ENCODE data around the gene HRH2.

The HRH2 gene

GRCh38 chr5:175659546-175660253, 1.8 kb downstream of the HRH2 start:
- TF ChIP-seq, protein P1, sequence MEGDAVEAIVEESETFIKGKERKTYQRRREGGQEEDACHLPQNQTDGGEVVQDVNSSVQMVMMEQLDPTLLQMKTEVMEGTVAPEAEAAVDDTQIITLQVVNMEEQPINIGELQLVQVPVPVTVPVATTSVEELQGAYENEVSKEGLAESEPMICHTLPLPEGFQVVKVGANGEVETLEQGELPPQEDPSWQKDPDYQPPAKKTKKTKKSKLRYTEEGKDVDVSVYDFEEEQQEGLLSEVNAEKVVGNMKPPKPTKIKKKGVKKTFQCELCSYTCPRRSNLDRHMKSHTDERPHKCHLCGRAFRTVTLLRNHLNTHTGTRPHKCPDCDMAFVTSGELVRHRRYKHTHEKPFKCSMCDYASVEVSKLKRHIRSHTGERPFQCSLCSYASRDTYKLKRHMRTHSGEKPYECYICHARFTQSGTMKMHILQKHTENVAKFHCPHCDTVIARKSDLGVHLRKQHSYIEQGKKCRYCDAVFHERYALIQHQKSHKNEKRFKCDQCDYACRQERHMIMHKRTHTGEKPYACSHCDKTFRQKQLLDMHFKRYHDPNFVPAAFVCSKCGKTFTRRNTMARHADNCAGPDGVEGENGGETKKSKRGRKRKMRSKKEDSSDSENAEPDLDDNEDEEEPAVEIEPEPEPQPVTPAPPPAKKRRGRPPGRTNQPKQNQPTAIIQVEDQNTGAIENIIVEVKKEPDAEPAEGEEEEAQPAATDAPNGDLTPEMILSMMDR (IDR thresholded peaks at IDR 0.05; ENCODE audit: low read depth, low read length) = no peak
- DNase-seq (ENCODE audit: low read depth in 2 of 2) = no peak
- no peak overlapping the region for H3K4me3 ChIP-seq (replicated peaks in 1 of 2; ENCODE audit: low read depth in 2 of 2, low read length in 2 of 2)

DNA sequence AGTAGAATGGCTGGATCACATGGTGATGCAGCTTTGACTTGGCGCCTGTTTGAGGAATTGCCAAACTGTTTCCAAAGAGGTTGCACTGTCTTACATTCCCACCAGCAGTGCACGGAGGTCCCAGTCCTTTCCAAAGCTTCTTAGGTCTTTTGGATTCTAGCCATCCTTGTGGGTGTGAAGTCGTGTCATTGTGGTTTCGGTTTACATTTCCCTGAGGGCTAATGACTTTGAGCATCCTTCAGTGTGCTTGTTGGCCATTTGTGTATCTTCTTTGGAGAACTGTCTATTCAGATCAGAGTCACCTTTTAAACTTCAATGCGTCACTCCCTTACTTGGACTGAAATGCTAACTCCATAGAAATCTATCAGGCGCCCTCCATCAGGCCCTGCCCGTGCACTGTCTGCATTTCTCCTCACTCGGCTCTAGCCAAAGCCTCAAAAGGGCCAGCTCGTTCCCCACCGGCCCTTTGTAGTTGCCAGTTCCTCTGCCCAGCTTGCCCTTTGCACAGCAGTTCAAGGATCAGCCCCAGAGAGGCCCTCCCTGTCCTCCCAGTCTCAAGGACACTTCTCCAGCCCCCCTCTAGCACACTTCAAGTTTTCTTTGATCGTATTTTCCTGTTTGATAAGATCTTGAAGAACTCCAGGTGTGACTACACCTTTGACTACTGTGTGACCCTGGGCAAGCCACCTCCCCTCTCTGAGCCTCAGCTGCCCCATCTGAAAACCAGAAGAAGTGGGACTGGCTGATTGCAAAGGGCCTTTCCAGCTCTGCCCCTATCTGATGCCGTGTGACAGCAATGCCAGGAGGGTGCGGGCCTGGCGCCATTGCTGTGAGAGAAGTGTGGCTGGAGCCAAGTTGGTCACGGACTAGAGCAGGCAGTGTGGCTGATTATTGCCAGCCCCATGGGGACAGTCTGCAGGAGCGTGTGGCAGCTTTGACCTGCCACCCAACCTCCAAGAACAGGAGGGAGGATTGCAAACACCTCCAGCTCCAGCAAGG, 5.6 kb downstream of the HRH2 start:
- TF ChIP-seq, protein P1 (IDR thresholded peaks at IDR 0.05; ENCODE audit: low read depth, low read length) = no peak
- no peak for DNase-seq (ENCODE audit: low read depth in 2 of 2)
- H3K4me3 ChIP-seq (replicated peaks in 1 of 2; ENCODE audit: low read depth in 2 of 2, low read length in 2 of 2) = no peak overlapping the region

- TF ChIP-seq, protein P1 (IDR thresholded peaks at IDR 0.05; ENCODE audit: low read depth, low read length) = no peak
- no peak for DNase-seq (ENCODE audit: low read depth in 2 of 2)
- H3K4me3 ChIP-seq (replicated peaks in 1 of 2; ENCODE audit: low read depth in 2 of 2, low read length in 2 of 2) = no peak overlapping the region
Measured at GRCh38 chr5:175664723-175665122, 6.9 kb downstream of the HRH2 start.

DNA sequence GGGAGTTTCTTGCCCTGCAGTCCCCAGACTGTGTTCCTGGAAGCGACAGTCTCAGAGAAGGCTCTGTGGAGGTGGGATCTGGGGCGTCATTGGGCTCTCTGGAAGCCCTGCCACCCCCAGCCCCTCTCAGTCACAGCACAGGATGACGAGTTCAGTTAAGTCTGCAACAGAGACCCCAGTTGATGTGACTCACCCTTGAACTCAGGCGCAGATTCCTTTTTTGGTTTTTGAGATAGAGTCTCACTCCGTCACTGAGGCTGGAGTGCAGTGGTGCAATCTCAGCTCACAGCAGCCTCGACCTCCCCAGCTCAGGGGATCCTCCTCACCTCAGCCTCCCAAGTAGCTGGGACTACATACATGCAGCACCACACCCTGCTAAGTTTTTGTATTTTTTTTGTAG, 8.3 kb downstream of the HRH2 start:
- H3K4me3 ChIP-seq (replicated peaks in 1 of 2; ENCODE audit: low read depth in 2 of 2, low read length in 2 of 2) = no peak overlapping the region
- TF ChIP-seq, protein P1 (IDR thresholded peaks at IDR 0.05; ENCODE audit: low read depth, low read length) = no peak

GRCh38 chr5:175668006-175668405, 10.1 kb downstream of the HRH2 start:
- DNase-seq (ENCODE audit: low read depth in 2 of 2) = no peak
- H3K4me3 ChIP-seq (replicated peaks in 1 of 2; ENCODE audit: low read depth in 2 of 2, low read length in 2 of 2) = no peak overlapping the region
- TF ChIP-seq, protein P1 (IDR thresholded peaks at IDR 0.05; ENCODE audit: low read depth, low read length) = no peak

More for the DNA sequence above, 8.3 kb downstream of the HRH2 start:
- no peak for DNase-seq (ENCODE audit: low read depth in 2 of 2)

DNA sequence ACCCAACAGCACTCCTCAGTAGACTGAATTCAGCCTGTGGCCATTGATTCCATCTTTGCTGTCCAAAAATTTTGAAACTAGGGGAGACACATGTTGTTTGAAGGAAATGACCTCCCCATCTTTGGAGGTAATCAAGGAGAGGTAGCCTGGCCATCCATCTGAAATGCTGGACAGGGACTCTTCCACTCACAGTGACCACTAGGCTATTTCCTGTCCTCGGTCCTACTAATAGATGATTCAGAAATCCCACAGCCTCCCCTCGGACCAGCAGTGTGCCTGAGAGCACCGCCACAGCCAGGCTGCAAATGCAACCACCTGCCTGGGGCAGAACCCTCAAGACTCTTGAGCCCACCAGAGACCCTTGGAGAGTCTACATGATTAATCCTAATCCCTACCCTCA, 12.5 kb downstream of the HRH2 start:
- H3K4me3 ChIP-seq (replicated peaks in 1 of 2; ENCODE audit: low read depth in 2 of 2, low read length in 2 of 2) = no peak overlapping the region
- TF ChIP-seq, protein P1 (IDR thresholded peaks at IDR 0.05; ENCODE audit: low read depth, low read length) = no peak
- no peak for DNase-seq (ENCODE audit: low read depth in 2 of 2)
